Breast epithelium (tissue), 3 donors: Measurements from ENCODE around the gene KCND2.

Source experiments
- CTCF ChIP-seq, 3 donors: fragments of 450-650 bp; IDR thresholded peaks; one replicate each; pipeline ENCODE4 v1.5.1; 2016 to 2017; ENCODE audit warnings: antibody characterized with exemption in 3 of 3, mild to moderate bottlenecking in 3 of 3, moderate library complexity in 3 of 3
- POLR2A ChIP-seq: fragments of 450-650 bp; IDR thresholded peaks from one replicate; pipeline ENCODE4 v1.6.1; 2016; ENCODE audit warnings: antibody characterized with exemption, mild to moderate bottlenecking, moderate library complexity

GRCh38 chr7:120373174-120373573, 100.2 kb downstream of the KCND2 start:
- TF ChIP-seq CTCF (IDR thresholded peaks at IDR 0.05): no peak
- TF ChIP-seq POLR2A: no peak
